ENCODE data around the gene FAM98C. TPM values are rescaled to one million over a fixed set of nuclear protein-coding genes. Genes with fewer than 3 reads are reported as not detected.

Gene FAM98C
- total and polyA plus RNA-seq, 2 of the 13 experiments (the other 11 are each of a cell fraction or from before 2014, with no cell fraction given): 10.0 to 11.5 TPM

DNA sequence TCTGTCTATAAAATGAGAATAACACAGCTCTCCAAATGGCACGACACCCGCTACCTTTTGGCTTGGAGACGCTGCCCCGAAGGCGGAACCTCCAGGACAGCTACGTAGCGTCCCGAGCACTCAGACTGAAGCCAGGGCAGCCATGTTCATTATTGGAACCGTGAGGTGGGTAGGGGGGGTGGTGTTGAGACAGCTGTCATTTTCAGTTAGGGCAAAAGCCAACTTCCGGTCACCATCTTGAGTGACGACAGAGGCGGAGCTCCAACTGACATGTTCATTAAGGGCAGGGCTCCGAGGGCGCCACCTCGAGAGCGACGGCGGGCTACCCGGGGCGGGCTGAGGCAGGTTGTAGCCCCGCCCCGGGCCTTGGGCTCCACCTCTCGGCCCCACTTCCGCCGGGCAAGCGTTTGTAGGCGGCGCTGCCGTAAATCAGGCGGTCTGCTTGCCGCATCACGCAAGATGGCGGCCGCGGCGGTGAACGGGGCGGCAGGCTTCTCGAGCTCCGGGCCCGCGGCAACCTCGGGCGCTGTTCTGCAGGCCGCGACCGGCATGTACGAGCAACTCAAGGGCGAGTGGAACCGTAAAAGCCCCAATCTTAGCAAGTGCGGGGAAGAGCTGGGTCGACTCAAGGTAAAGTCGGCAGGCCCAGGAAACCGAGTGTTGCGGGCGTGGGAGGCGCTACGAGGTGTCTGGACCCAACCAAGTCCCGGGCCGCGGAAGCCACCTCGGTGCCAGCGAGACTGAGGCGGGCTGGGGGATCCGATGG lies 28.4 kb upstream of the FAM98C start, which contains the start of gene PSMD8 (continued):
- no peak for TF ChIP-seq ZNF572 (CRISPR knock-in tag; IDR thresholded peaks at IDR 0.05)
- peak in 1 of 2 experiments; percentile 78; a peak in 2 of 4 replicates for TF ChIP-seq KLF16 (CRISPR knock-in tag; IDR thresholded peaks at IDR 0.05)
- no peak for TF ChIP-seq NFE2 (CRISPR knock-in tag; IDR thresholded peaks at IDR 0.05)
- 0 out of 2 replicates have a peak, but pooled peaks have one; percentile 16 for TF ChIP-seq FOXJ3 (CRISPR knock-in tag; IDR thresholded peaks at IDR 0.05; ENCODE audit: borderline replicate concordance)
- TF ChIP-seq MEF2D (CRISPR knock-in tag; IDR thresholded peaks at IDR 0.05): peak; percentile 95; the same call in 1 of the 2 replicates
- TF ChIP-seq, protein P1, sequence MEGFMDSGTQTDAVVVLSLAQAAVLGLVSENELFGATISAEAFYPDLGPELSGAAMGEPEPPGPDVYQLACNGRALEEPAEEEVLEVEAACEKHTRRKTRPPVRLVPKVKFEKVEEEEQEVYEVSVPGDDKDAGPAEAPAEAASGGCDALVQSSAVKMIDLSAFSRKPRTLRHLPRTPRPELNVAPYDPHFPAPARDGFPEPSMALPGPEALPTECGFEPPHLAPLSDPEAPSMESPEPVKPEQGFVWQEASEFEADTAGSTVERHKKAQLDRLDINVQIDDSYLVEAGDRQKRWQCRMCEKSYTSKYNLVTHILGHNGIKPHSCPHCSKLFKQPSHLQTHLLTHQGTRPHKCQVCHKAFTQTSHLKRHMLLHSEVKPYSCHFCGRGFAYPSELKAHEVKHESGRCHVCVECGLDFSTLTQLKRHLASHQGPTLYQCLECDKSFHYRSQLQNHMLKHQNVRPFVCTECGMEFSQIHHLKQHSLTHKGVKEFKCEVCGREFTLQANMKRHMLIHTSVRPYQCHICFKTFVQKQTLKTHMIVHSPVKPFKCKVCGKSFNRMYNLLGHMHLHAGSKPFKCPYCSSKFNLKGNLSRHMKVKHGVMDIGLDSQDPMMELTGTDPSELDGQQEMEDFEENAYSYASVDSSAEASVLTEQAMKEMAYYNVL (CRISPR knock-in tag; IDR thresholded peaks at IDR 0.05; ENCODE audit: borderline replicate concordance): no peak
- peak; percentile 91 for TF ChIP-seq ELF1 (CRISPR knock-in tag; IDR thresholded peaks at IDR 0.05)
- TF ChIP-seq, protein P2, sequence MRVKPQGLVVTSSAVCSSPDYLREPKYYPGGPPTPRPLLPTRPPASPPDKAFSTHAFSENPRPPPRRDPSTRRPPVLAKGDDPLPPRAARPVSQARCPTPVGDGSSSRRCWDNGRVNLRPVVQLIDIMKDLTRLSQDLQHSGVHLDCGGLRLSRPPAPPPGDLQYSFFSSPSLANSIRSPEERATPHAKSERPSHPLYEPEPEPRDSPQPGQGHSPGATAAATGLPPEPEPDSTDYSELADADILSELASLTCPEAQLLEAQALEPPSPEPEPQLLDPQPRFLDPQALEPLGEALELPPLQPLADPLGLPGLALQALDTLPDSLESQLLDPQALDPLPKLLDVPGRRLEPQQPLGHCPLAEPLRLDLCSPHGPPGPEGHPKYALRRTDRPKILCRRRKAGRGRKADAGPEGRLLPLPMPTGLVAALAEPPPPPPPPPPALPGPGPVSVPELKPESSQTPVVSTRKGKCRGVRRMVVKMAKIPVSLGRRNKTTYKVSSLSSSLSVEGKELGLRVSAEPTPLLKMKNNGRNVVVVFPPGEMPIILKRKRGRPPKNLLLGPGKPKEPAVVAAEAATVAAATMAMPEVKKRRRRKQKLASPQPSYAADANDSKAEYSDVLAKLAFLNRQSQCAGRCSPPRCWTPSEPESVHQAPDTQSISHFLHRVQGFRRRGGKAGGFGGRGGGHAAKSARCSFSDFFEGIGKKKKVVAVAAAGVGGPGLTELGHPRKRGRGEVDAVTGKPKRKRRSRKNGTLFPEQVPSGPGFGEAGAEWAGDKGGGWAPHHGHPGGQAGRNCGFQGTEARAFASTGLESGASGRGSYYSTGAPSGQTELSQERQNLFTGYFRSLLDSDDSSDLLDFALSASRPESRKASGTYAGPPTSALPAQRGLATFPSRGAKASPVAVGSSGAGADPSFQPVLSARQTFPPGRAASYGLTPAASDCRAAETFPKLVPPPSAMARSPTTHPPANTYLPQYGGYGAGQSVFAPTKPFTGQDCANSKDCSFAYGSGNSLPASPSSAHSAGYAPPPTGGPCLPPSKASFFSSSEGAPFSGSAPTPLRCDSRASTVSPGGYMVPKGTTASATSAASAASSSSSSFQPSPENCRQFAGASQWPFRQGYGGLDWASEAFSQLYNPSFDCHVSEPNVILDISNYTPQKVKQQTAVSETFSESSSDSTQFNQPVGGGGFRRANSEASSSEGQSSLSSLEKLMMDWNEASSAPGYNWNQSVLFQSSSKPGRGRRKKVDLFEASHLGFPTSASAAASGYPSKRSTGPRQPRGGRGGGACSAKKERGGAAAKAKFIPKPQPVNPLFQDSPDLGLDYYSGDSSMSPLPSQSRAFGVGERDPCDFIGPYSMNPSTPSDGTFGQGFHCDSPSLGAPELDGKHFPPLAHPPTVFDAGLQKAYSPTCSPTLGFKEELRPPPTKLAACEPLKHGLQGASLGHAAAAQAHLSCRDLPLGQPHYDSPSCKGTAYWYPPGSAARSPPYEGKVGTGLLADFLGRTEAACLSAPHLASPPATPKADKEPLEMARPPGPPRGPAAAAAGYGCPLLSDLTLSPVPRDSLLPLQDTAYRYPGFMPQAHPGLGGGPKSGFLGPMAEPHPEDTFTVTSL (CRISPR knock-in tag; IDR thresholded peaks at IDR 0.05; ENCODE audit: borderline replicate concordance): peak; percentile 35; the same call in 1 of the 2 replicates
- TF ChIP-seq, protein P3, sequence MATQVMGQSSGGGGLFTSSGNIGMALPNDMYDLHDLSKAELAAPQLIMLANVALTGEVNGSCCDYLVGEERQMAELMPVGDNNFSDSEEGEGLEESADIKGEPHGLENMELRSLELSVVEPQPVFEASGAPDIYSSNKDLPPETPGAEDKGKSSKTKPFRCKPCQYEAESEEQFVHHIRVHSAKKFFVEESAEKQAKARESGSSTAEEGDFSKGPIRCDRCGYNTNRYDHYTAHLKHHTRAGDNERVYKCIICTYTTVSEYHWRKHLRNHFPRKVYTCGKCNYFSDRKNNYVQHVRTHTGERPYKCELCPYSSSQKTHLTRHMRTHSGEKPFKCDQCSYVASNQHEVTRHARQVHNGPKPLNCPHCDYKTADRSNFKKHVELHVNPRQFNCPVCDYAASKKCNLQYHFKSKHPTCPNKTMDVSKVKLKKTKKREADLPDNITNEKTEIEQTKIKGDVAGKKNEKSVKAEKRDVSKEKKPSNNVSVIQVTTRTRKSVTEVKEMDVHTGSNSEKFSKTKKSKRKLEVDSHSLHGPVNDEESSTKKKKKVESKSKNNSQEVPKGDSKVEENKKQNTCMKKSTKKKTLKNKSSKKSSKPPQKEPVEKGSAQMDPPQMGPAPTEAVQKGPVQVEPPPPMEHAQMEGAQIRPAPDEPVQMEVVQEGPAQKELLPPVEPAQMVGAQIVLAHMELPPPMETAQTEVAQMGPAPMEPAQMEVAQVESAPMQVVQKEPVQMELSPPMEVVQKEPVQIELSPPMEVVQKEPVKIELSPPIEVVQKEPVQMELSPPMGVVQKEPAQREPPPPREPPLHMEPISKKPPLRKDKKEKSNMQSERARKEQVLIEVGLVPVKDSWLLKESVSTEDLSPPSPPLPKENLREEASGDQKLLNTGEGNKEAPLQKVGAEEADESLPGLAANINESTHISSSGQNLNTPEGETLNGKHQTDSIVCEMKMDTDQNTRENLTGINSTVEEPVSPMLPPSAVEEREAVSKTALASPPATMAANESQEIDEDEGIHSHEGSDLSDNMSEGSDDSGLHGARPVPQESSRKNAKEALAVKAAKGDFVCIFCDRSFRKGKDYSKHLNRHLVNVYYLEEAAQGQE (IDR thresholded peaks at IDR 0.05; ENCODE audit: borderline replicate concordance in 1 of 2, low read depth in 1 of 2, low read length in 2 of 2): peak in 1 of 2 experiments; percentile 56; a peak in 1 of 4 replicates
- 0 out of 2 replicates have a peak, but pooled peaks have one; percentile 21 for TF ChIP-seq ZMYM2 (CRISPR knock-in tag; IDR thresholded peaks at IDR 0.05)
- no peak for TF ChIP-seq DPF2 (CRISPR knock-in tag; IDR thresholded peaks at IDR 0.05; ENCODE audit: borderline replicate concordance, low read depth)
- peak; percentile 65; the same call in 1 of the 2 replicates for TF ChIP-seq SALL2 (CRISPR knock-in tag; IDR thresholded peaks at IDR 0.05)
- TF ChIP-seq MTA1 (CRISPR knock-in tag; IDR thresholded peaks at IDR 0.05; ENCODE audit: borderline replicate concordance): peak; percentile 65; the same call in 1 of the 2 replicates
- TF ChIP-seq FOXK1 (CRISPR knock-in tag; IDR thresholded peaks at IDR 0.05; ENCODE audit: borderline replicate concordance, low read depth): 0 out of 2 replicates have a peak, but pooled peaks have one; percentile 49
- TF ChIP-seq MXI1 (IDR thresholded peaks at IDR 0.05; ENCODE audit: borderline replicate concordance, low read depth, low read length): peak; percentile 82; the same call in 2 of the 3 replicates
- no peak for TF ChIP-seq SRSF4 (IDR thresholded peaks at IDR 0.05; ENCODE audit: low read depth, low read length, poor library complexity, severe bottlenecking)
